GM19467 (cell line): ENCODE measurements around the gene OPRL1.
"Not testable (repeated sequence)": the region's sequence is repeated elsewhere in the genome, so short reads cannot be mapped to it uniquely, and the experiment has no call there.

ENCODE experiments used
- ATAC-seq: cut with Tn5 transposase; IDR thresholded peaks from one replicate; pipeline ENCODE4 v1.9.1; 2021; ENCODE audit warnings: mild to moderate bottlenecking, moderate library complexity; ENCODE audit not compliant: unreplicated experiment

The OPRL1 gene

GRCh38 chr20:64114356-64114971 lies 34.6 kb downstream of the OPRL1 start:
- ATAC-seq, result no peak

DNA sequence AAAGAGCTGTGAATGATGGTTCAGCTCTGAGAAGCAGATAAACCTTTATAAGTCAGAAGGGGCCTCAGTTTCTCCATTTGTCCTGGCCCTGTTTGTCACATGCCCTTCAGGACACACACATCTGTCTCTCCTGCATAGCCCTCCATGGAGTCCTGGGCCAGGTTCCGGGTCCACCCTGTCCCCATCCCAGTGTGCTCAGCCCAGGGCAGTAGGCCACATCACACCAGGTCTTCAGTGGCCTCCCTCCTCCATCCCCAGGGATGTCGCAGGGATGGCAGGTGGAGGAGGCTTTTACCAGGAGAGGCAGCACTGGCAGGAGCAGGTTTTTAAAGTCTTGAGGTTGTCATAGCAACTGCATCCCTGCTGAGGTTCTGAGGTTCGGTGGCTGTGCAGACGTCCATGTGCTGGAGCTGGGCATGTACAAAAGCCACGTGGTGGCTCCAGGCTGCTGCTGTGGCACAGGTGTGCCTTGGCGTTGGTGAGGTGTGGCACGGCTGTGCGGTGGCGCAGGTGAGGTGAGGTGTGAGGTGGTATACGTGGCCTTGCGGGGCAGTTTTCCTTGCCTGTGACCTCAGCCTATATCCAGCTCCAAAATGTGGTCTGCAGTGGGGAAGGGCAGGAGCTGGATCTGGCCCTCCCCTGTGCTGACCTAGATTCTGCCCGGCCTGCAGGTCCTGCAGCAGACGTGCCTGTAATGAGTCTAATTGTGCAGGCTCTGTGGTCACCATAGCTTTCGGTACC lies 35.5 kb downstream of the OPRL1 start:
- no peak for ATAC-seq

- no peak for ATAC-seq
Measured at GRCh38 chr20:64116016-64116415, 36.1 kb downstream of the OPRL1 start.

GRCh38 chr20:64116541-64117431 lies 36.9 kb downstream of the OPRL1 start:
- ATAC-seq, result no peak

DNA sequence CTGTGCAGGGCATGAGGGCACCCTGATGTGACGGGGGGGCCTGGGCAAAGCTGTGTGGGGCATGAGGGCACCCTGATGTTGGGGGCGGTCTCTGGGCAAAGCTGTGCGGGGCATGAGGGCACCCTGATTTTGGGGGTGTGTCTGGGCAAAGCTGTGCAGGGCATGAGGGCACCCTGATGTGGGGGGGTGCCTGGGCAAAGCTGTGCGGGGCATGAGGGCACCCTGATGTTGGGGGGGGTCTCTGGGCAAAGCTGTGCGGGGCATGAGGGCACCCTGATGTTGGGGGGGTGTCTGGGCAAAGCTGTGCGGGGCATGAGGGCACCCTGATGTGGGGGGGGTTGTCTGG lies 37.5 kb downstream of the OPRL1 start:
- ATAC-seq, result not testable (repeated sequence)

GRCh38 chr20:64119301-64119680 lies 39.4 kb downstream of the OPRL1 start:
- ATAC-seq, result no peak

GRCh38 chr20:64119681-64120341 lies 39.9 kb downstream of the OPRL1 start:
- no peak for ATAC-seq

DNA sequence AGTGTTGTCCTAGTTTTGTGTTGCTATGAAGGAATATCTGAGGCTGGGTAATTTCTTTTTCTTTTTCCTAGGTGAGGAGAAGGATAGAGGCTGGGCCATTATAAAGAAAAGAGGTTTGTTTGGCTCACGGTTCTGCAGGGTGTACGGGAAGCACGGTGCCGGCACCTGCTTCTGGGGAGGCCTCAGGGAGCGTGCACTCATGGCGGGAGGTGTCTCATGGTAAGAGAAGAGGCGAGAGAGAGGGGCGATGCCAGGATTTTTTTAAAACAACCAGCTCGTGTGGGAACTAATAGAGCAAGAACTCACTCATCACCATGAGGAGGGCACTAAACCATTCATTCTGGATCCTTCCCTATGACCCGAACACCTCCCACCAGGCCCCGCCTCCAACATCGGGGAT lies 41.7 kb downstream of the OPRL1 start:
- ATAC-seq, result no peak

GRCh38 chr20:64122927-64123326 lies 43.0 kb downstream of the OPRL1 start:
- not testable (repeated sequence) for ATAC-seq

GRCh38 chr20:64123517-64123916 lies 43.6 kb downstream of the OPRL1 start:
- ATAC-seq, result not testable (repeated sequence)

- no peak for ATAC-seq
Measured at GRCh38 chr20:64129146-64129782, 49.4 kb downstream of the OPRL1 start.

DNA sequence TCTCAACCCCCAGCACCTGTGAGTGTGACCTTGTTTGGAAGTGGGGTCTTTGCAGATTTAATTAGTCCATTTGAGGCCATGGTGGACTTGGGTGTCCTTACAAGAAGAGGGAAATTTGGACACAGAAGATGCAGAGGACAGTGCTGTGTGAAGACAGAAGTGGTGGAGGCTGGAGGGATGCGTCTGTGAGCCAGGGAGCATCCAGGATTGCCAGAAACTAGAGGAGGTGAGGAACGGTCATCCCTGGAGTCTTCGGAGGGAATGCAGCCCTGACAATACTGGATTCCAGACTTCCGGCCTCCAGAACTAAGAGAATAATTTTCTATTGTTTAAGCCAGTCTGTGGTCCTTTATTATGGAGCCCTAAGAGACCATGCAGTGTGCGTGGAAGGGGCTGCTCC lies 50.4 kb downstream of the OPRL1 start:
- no peak for ATAC-seq

DNA sequence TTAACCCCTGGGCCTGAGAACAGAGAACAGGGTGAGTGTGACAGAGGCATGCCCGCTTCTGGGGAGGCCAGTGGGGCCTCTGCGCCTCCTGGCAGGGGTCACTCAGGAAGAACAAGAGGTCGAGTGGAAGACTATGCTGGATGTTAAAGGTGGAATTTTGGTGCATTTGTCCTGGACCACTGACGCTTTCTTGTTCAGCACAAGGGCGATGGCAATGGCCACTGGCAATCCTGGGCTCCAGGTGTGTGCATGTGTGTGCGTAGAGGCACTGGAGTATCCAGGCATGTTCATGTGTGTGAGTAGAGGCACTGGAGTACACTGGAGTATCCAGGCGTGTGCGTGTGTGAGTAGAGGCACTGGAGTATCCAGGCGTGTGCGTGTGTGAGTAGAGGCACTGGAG lies 51.0 kb downstream of the OPRL1 start:
- ATAC-seq, result no peak

- no peak for ATAC-seq
Measured at GRCh38 chr20:64131406-64131805, 51.5 kb downstream of the OPRL1 start.

- no peak for ATAC-seq
Measured at GRCh38 chr20:64133951-64134407, 54.1 kb downstream of the OPRL1 start.

- not testable (repeated sequence) for ATAC-seq
Measured at GRCh38 chr20:64134744-64135143, 54.9 kb downstream of the OPRL1 start.

GRCh38 chr20:64136004-64136710 lies 56.3 kb downstream of the OPRL1 start:
- no peak for ATAC-seq

DNA sequence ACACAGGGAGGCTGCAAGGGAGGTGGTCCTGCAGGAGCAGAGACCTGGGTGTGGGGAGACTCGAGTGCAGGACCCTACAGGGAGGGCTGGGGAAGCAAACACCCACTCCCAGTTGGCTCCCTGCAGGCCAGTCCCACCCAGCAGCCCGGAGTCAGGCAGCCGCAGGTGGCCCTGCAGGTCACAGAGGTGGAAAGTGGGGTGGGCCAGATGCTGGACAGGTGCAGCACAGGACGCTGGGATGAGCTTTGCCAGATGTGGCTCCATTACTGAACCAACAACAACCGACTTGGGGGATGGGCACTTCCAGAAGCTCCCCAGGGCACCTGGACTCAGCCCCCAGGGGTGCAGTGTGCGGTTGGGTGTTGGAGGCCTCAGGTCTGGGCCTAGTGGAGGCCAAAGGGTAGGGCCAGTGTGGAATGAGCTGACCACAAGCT lies 57.7 kb downstream of the OPRL1 start:
- ATAC-seq, result no peak

DNA sequence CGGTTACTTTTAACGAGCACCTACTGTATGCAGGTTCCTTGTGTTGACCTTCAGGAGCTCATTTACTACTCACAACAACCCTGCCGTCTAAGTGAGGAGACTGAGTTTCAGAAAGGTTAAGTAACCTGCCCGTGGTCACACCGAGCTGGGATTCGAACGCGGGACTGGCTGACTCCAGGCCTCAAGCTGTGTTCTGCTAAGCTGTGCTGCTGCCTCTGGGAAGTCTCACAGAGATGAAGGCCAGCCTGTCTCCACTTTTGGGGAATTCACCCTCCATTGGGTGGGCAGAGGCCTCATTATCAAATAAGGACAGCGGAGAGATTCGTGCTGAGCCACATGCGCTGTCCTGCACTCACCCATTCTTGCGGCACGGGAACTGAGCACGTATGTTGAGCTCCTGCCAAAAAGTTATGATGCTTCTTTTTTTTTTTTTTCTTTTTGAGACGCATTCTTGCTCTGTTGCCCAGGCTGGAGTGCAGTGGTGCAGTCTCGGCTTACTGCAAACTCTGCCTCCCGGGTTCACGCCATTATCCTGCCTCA lies 58.5 kb downstream of the OPRL1 start:
- ATAC-seq, result no peak
